Transverse colon (tissue), 3 donors: ENCODE measurements around the gene C2orf49.

Experiments used
- EP300 ChIP-seq: sonication (generic); formaldehyde crosslinking; IDR thresholded peaks from one replicate; pipeline ENCODE4 v1.6.1; 2017; ENCODE audit warnings: antibody characterized with exemption, low read depth
- TF ChIP-seq, protein P1 (sequence below), 5 experiments: fragments of 200-600 bp in 3 of 5; fragments of 450-650 bp in 2 of 5; sonication (generic) in 3 of 5; IDR thresholded peaks; 1 replicate in 2 of 5; 2 replicates in 3 of 5; pipeline ENCODE4 v1.5.1; 2016 to 2017; ENCODE audit warnings: antibody characterized with exemption in 5 of 5, inconsistent platforms in 3 of 5, mild to moderate bottlenecking in 2 of 5, moderate library complexity in 1 of 5

DNA sequence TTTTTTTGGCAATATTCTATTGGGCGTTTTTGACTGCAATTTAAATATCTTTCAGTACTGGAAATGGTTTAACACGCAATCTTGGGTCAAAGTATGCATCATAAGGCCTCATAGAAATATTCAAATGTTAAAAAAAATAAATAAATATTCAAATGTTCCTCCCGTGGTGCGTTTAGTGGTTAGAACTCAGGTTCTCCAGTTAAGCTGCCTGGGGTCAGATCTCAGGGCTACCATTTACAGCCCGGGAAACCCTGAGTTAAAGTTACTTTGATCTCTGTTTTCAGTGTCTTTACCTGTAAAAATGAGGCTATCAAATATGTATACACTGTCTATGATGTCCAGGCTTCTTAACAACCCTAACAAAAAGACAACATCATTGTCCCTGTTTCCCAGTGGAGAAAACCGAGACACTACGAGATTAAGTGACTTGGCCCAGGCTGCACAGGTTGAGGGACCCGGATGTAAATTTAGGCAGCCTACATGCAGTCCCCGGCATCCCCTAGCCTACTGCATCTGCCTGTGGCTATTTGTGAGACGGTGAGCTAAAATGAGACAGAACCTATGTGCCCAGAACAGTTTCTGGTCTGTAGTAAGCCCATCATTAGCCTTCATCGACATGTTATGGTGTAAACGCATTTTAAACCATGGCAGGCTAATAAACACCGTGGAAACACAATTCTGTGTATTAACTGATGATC lies 59.8 kb downstream of the C2orf49 start:
- TF ChIP-seq, protein P1, sequence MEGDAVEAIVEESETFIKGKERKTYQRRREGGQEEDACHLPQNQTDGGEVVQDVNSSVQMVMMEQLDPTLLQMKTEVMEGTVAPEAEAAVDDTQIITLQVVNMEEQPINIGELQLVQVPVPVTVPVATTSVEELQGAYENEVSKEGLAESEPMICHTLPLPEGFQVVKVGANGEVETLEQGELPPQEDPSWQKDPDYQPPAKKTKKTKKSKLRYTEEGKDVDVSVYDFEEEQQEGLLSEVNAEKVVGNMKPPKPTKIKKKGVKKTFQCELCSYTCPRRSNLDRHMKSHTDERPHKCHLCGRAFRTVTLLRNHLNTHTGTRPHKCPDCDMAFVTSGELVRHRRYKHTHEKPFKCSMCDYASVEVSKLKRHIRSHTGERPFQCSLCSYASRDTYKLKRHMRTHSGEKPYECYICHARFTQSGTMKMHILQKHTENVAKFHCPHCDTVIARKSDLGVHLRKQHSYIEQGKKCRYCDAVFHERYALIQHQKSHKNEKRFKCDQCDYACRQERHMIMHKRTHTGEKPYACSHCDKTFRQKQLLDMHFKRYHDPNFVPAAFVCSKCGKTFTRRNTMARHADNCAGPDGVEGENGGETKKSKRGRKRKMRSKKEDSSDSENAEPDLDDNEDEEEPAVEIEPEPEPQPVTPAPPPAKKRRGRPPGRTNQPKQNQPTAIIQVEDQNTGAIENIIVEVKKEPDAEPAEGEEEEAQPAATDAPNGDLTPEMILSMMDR (IDR thresholded peaks at IDR 0.05) = no peak
- TF ChIP-seq EP300 = no peak
